DOHH2 (cell line): ENCODE results near the gene CCDC87.
"Not testable (repeated sequence)": the region's sequence is repeated elsewhere in the genome, so short reads cannot be mapped to it uniquely, and the experiment has no call there.

Experiments used
- H3F3A ChIP-seq: fragments of 200-600 bp; sonication (generic), shearing (Covaris generic); 2 replicates; pipeline ENCODE4 v1.6.0; 2016; ENCODE audit warnings: antibody characterized with exemption, mild to moderate bottlenecking; ENCODE audit not compliant: control insufficient read depth, insufficient read depth
- H3K27ac ChIP-seq: fragments of 200-600 bp; sonication (generic); 2 replicates; pipeline ENCODE4 v1.5.1; 2014; ENCODE audit warnings: low read depth, mild to moderate bottlenecking, low read length, moderate library complexity
- H3K27me3 ChIP-seq: fragments of 200-600 bp; sonication (generic); 2 replicates; pipeline ENCODE4 v1.6.1; 2014; ENCODE audit warnings: mild to moderate bottlenecking, low read length, mixed read lengths; ENCODE audit not compliant: control insufficient read depth
- H3K36me3 ChIP-seq: fragments of 200-600 bp; sonication (generic); 2 replicates; pipeline ENCODE4 v1.6.1; 2014; ENCODE audit warnings: mild to moderate bottlenecking, low read length, moderate library complexity, mixed read lengths; ENCODE audit not compliant: control insufficient read depth
- H3K4me1 ChIP-seq: fragments of 200-600 bp; sonication (generic); 2 replicates; pipeline ENCODE4 v1.6.1; 2014; ENCODE audit warnings: mild to moderate bottlenecking, low read length, mixed read lengths; ENCODE audit not compliant: control insufficient read depth
- H3K4me2 ChIP-seq: fragments of 200-600 bp; sonication (generic); 2 replicates; pipeline ENCODE4 v1.6.0; 2014; ENCODE audit warnings: mild to moderate bottlenecking, low read length, moderate library complexity
- H3K4me3 ChIP-seq: fragments of 200-600 bp; sonication (generic); 2 replicates; pipeline ENCODE4 v1.5.1; 2014; ENCODE audit warnings: mild to moderate bottlenecking, low read length, mixed read lengths
- H3K79me2 ChIP-seq: fragments of 200-600 bp; sonication (generic); 2 replicates; pipeline ENCODE4 v1.6.1; 2014; ENCODE audit warnings: mild to moderate bottlenecking, low read length, mixed read lengths; ENCODE audit not compliant: control insufficient read depth
- H3K9me2 ChIP-seq: fragments of 200-600 bp; sonication (generic); replicated peaks from 2 replicates; pipeline ENCODE4 v1.6.1; 2014; ENCODE audit warnings: mild to moderate bottlenecking, low read length, mixed read lengths; ENCODE audit not compliant: control insufficient read depth
- H3K9me3 ChIP-seq: fragments of 200-600 bp; sonication (generic); 2 replicates; pipeline ENCODE4 v1.6.1; 2014; ENCODE audit warnings: antibody characterized with exemption, low read length, mixed read lengths; ENCODE audit not compliant: control insufficient read depth, insufficient read depth
- H4K20me1 ChIP-seq: fragments of 200-600 bp; sonication (generic); 2 replicates; pipeline ENCODE4 v1.6.0; 2014; ENCODE audit warnings: low read depth, mild to moderate bottlenecking, antibody characterized with exemption, low read length, moderate library complexity; ENCODE audit not compliant: control insufficient read depth, insufficient read depth
- CTCF ChIP-seq: fragments of 200-600 bp; sonication (generic); IDR thresholded peaks from one replicate; pipeline ENCODE4 v1.5.1; 2014; ENCODE audit warnings: antibody characterized with exemption, mild to moderate bottlenecking, low read depth, low read length; ENCODE audit not compliant: poor library complexity, severe bottlenecking
- EZH2phosphoT487 ChIP-seq: fragments of 200-600 bp; sonication (generic); IDR thresholded peaks from 2 replicates; pipeline ENCODE4 v1.6.1; 2017; ENCODE audit warnings: borderline replicate concordance, mild to moderate bottlenecking, antibody characterized with exemption, low read length, moderate library complexity, mixed read lengths

Gene CCDC87

GRCh38 chr11:66582565-66583147 lies 10.2 kb downstream of the CCDC87 start:
- not testable (repeated sequence) for H3K9me3 ChIP-seq, H3K27ac ChIP-seq

GRCh38 chr11:66581261-66581660 lies 11.6 kb downstream of the CCDC87 start:
- Histone ChIP-seq H3K27me3 (0 out of 2 replicates have a peak, but pooled peaks cover 5% of the 10 kb centered on the region), H3K79me2 (no peaks in the 10 kb centered on the region)
- TF ChIP-seq CTCF (no peak), EZH2phosphoT487 (no peak)

More at GRCh38 chr11:66582565-66583147, 10.2 kb downstream of the CCDC87 start:
- not testable (repeated sequence) for H4K20me1 ChIP-seq, H3K4me3 ChIP-seq, H3K79me2 ChIP-seq, H3K4me2 ChIP-seq, H3K9me2 ChIP-seq, H3F3A ChIP-seq, H3K4me1 ChIP-seq, H3K36me3 ChIP-seq, H3K27me3 ChIP-seq

GRCh38 chr11:66580803-66581202 lies 12.1 kb downstream of the CCDC87 start:
- no peaks in the 10 kb centered on the region for H3F3A ChIP-seq
- TF ChIP-seq EZH2phosphoT487: no peak
- TF ChIP-seq CTCF: no peak

More at GRCh38 chr11:66581261-66581660, 11.6 kb downstream of the CCDC87 start:
- no peaks in the 10 kb centered on the region for H3K36me3 ChIP-seq
- H3K4me3 ChIP-seq: no peak overlapping the region
- H3K27ac ChIP-seq: no peak overlapping the region
- H3K4me2 ChIP-seq: no peak overlapping the region
- H3F3A ChIP-seq: no peaks in the 10 kb centered on the region
- H3K9me3 ChIP-seq: peaks cover 9% of the 10 kb centered on the region; the same call in 1 of the 2 replicates
- no peaks in the 10 kb centered on the region for H4K20me1 ChIP-seq
- peaks cover 3% of the 10 kb centered on the region; the same call in 1 of the 2 replicates for H3K4me1 ChIP-seq
- H3K9me2 ChIP-seq: no peaks in the 10 kb centered on the region

GRCh38 chr11:66579017-66579606 lies 13.8 kb downstream of the CCDC87 start:
- Histone ChIP-seq H3K79me2 (no peaks in the 10 kb centered on the region), H3K36me3 (no peaks in the 10 kb centered on the region), H3K27me3 (no peaks in the 10 kb centered on the region), H3K9me2 (no peaks in the 10 kb centered on the region), H3F3A (no peaks in the 10 kb centered on the region), H3K4me2 (0 out of 2 replicates have a peak overlapping the region, but pooled peaks have one; percentile 24), H3K4me3 (no peak overlapping the region), H3K4me1 (peaks cover 3% of the 10 kb centered on the region; the same call in 1 of the 2 replicates), H3K9me3 (peaks cover 9% of the 10 kb centered on the region; the same call in 1 of the 2 replicates), H4K20me1 (no peaks in the 10 kb centered on the region), H3K27ac (no peak overlapping the region)
- peak; percentile 89 for TF ChIP-seq CTCF
- no peak for TF ChIP-seq EZH2phosphoT487

More at GRCh38 chr11:66580803-66581202, 12.1 kb downstream of the CCDC87 start:
- Histone ChIP-seq H3K79me2 (no peaks in the 10 kb centered on the region), H3K27me3 (0 out of 2 replicates have a peak, but pooled peaks cover 3% of the 10 kb centered on the region), H4K20me1 (no peaks in the 10 kb centered on the region), H3K4me1 (peaks cover 3% of the 10 kb centered on the region; the same call in 1 of the 2 replicates), H3K4me3 (no peak overlapping the region), H3K9me2 (no peaks in the 10 kb centered on the region), H3K36me3 (no peaks in the 10 kb centered on the region), H3K27ac (no peak overlapping the region), H3K9me3 (peaks cover 9% of the 10 kb centered on the region; the same call in 1 of the 2 replicates), H3K4me2 (no peak overlapping the region)
